ENCODE data around the gene POLR3C. TPM values are rescaled to one million over a fixed set of nuclear protein-coding genes. Genes with fewer than 3 reads are reported as not detected.
A peak's percentile ranks its signal among the peaks of the same experiment; 100 is the strongest.

POLR3C gene
- total RNA-seq, 4 donors from 2014 or later: 15.0 to 31.7 (median 21.0) TPM

DNA sequence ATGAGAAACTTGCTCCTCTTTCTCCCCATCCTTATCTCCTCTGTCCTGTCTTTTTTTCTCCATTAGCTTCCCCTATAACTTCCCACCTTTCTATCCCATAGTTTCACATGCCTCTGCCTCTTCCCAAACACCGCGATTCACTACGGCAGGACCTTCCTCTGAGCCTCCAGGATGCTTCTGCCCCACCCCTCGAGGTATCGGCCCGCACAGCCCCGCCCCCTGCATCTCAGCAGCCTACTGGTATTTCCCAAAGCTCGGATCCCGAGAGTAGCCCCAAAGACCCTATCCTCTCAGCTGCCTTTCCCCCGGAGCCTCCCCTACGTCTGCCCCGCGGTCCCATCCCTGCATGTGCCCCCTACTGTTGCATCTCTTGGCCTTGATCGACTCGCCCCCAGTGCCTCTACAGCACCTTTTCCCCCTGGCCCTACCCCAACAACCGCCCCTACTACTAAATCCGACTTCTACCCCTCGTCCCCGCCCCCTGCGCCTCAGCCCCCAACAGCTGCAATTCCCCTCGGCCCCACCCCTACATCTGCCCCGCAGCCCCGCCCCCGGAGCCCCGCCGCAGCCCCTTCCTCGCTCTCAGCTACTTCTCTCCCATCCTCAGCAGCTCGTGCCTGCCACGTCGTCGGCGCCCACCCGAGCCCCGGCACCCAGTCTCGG, 34.4 kb downstream of the POLR3C start:
- intact Hi-C loops (cut with DNase I): no loop called here
- 1 to 2% methylated on average over 18 to 24 of the region's 35 CpGs for WGBS, 2 donors

DNA sequence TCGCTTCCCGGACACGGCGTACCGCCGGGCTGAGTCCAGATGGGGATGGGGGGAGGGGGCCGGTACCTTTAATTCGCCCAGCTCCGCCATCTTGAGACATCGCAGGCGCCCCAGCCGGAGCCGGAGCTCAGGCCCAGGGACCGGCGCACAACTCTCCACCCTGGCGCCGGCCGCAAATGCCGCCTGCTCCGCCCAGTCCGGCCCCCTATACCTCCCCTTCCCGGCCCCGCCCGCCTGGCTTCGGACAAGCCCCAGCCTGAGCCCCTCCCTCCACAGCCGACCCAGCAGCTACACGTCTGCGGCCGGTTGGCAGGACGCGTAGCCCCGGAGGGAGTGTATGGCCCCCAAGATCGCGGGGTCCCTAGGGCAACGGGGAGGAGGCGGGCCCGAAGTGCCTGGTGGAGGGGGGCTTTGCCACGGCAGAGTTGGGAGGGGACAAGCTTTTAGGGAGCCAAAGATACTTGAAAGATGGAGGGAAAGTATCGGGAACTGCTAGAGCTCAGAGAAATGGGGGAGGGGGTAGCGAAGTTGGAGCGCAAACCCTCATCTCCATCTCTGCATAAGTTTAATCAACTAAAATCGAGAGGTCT, 35.0 kb downstream of the POLR3C start, which contains the start of gene PIAS3:
PIAS3 (minus strand) TSS at position 181 of the 590 bp plus-strand sequence; CDS start at position 90, 91 bp downstream.
- Histone ChIP-seq H3K4me1 (peaks cover 14 to 23% (median 18%) of the 10 kb centered on the region in 3 donors), H3K27ac (peak within 1 kb of the TSS; percentile 89 to 98 (median 96)), H3K9me3 (no peaks in the 10 kb centered on the region), H3K27me3 (no peaks in the 10 kb centered on the region), H3K36me3 (peaks cover 21 to 34% (median 26%) of the 10 kb centered on the region in 3 donors), H3K4me3 (peak within 1 kb of the TSS; percentile 70 to 90 (median 85))
- intact Hi-C loops (cut with DNase I): no loop called here
- peak in 3 of 4 donors; percentile 22 to 80 (median 73) for TF ChIP-seq POLR2A (IDR thresholded peaks at IDR 0.05)
- TF ChIP-seq, protein P1, sequence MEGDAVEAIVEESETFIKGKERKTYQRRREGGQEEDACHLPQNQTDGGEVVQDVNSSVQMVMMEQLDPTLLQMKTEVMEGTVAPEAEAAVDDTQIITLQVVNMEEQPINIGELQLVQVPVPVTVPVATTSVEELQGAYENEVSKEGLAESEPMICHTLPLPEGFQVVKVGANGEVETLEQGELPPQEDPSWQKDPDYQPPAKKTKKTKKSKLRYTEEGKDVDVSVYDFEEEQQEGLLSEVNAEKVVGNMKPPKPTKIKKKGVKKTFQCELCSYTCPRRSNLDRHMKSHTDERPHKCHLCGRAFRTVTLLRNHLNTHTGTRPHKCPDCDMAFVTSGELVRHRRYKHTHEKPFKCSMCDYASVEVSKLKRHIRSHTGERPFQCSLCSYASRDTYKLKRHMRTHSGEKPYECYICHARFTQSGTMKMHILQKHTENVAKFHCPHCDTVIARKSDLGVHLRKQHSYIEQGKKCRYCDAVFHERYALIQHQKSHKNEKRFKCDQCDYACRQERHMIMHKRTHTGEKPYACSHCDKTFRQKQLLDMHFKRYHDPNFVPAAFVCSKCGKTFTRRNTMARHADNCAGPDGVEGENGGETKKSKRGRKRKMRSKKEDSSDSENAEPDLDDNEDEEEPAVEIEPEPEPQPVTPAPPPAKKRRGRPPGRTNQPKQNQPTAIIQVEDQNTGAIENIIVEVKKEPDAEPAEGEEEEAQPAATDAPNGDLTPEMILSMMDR (IDR thresholded peaks at IDR 0.05): peak in 1 of 6 experiments; percentile 17
- WGBS, 2 donors: 0% methylated on average over 4 to 7 of the region's 42 CpGs
- DNase-seq: peak; percentile 74

More for the DNA sequence above, 34.4 kb downstream of the POLR3C start:
- Histone ChIP-seq H3K4me3 (peak overlapping the region; percentile 70 to 90 (median 85)), H3K9me3 (no peaks in the 10 kb centered on the region), H3K36me3 (peaks cover 26 to 40% (median 27%) of the 10 kb centered on the region in 3 donors), H3K27ac (peak overlapping the region; percentile 89 to 98 (median 96)), H3K4me1 (peaks cover 14 to 23% (median 18%) of the 10 kb centered on the region in 3 donors), H3K27me3 (no peaks in the 10 kb centered on the region)
- no peak for TF ChIP-seq POLR2A (IDR thresholded peaks at IDR 0.05)
- TF ChIP-seq, protein P1 (IDR thresholded peaks at IDR 0.05): no peak
- DNase-seq: peak; percentile 19

DNA sequence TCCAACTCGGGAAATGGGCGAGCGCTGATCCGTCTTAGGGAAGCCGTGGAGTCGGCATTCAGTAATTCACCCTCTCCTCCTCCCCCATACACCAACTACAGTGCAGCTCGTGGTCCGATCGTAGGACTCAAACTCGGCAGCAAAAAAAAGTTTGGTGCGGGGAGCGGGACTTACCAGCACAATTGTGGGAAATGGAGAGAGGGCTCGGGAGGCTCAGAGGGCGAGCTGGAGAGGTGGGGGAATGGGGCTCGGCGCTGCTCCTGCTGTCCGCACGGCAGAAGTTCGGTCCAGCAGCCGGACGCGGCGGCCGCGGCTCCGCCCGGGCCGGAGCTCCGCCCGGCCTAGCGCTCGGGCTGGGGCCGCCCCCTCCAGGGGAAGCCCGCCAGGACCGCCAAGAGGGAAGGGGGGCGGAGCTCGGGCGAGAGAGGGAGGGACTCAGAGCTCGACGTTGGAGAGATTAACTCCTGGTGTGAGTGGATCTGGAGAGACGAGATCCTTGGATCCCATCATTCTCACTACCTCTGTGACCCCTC, 35.6 kb downstream of the POLR3C start:
- TF ChIP-seq POLR2A (IDR thresholded peaks at IDR 0.05): peak in 2 of 4 donors; percentile 80 to 87
- TF ChIP-seq, protein P1 (IDR thresholded peaks at IDR 0.05): peak in 2 of 6 experiments; percentile 13 to 25
- 1 to 2% methylated on average over 16 of the region's 41 CpGs for whole genome bisulfite sequencing, 2 donors
- H3K4me1 ChIP-seq: peaks cover 14 to 23% (median 18%) of the 10 kb centered on the region in 3 donors
- peak overlapping the region; percentile 89 to 98 (median 96) for H3K27ac ChIP-seq
- no peaks in the 10 kb centered on the region for H3K27me3 ChIP-seq
- intact Hi-C loops (cut with DNase I): no loop called here
- no peaks in the 10 kb centered on the region for H3K9me3 ChIP-seq
- no peak for DNase-seq
- peak overlapping the region; percentile 70 to 90 (median 85) for H3K4me3 ChIP-seq
- peaks cover 15 to 29% (median 26%) of the 10 kb centered on the region in 3 donors for H3K36me3 ChIP-seq

DNA sequence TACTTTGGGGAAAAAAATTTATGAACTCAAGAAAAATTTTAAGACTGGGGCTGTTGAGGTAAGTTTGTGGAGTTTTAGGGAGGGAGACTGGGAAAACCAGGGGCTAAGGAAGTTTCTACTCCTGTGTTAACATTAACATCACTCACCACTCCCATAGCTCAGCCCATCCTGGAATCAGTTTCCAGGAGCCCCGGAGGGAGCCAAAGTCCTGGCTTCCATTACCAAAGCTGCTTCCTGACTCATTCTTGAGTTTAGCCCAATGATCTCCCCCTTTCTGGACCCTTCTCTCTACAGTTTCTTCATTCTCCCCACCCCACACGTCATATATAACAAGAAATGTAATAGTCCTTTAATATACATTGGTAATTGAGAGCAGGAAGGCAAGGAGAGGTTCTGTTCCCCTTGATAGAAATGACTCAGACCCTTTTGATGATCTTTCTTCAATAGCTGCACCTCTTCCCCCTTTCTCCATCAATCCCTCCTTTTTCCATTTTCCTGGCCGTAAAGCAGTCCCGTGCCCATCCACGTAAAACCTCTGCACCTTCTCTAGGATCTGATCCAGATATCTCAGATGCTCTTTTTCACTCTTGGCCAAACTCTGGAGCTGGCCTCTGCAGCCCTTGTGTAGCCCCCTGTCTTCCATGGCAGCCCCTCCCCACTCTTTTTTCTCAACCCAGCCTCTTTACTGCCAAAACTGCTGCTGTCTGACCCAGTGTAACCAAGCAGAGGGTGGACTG, 39.5 kb downstream of the POLR3C start:
- intact Hi-C loops (cut with DNase I): no loop called here
- Histone ChIP-seq H3K4me1 (peaks cover 4 to 8% (median 7%) of the 10 kb centered on the region in 3 donors), H3K4me3 (no peak overlapping the region), H3K27ac (no peak overlapping the region), H3K9me3 (no peaks in the 10 kb centered on the region), H3K27me3 (no peaks in the 10 kb centered on the region), H3K36me3 (peaks cover 0 to 35% (median 0%) of the 10 kb centered on the region in 3 donors)
- TF ChIP-seq, protein P1 (IDR thresholded peaks at IDR 0.05): no peak
- no peak for TF ChIP-seq POLR2A (IDR thresholded peaks at IDR 0.05)
- DNase-seq: no peak
- 67 to 69% methylated on average over 5 of the region's 5 CpGs for WGBS, 2 donors

All from esophagus squamous epithelium (tissue), 5 donors.